M059J (cell line): ENCODE results near the gene CDC34. TPM values are rescaled to one million over a fixed set of nuclear protein-coding genes. Genes with fewer than 3 reads are reported as not detected.

ENCODE experiments used
- DNase-seq: peaks from one replicate; pipeline ENCODE4 v3.0.0-alpha.2; 2012; ENCODE audit warnings: low read depth
- total RNA-seq: library from RNA; depleted of rRNA; stranded (reverse); fragments of >200 nt; shearing (Covaris generic); gene quantifications from 2 replicates; pipeline ENCODE4 v1.2.3, GENCODE V29; 2014

The CDC34 gene
- total RNA-seq, 1 experiment from 2014 or later, result 57.4 TPM

GRCh38 chr19:519449-519865, 12.1 kb upstream of the CDC34 start:
- no peak for DNase-seq

- no peak for DNase-seq
Observed at GRCh38 chr19:522726-523125, 8.8 kb upstream of the CDC34 start.

- DNase-seq, result no peak
Observed at GRCh38 chr19:524062-524674, 7.4 kb upstream of the CDC34 start.

- no peak for DNase-seq
Observed at GRCh38 chr19:525029-525428, 6.5 kb upstream of the CDC34 start.

DNA sequence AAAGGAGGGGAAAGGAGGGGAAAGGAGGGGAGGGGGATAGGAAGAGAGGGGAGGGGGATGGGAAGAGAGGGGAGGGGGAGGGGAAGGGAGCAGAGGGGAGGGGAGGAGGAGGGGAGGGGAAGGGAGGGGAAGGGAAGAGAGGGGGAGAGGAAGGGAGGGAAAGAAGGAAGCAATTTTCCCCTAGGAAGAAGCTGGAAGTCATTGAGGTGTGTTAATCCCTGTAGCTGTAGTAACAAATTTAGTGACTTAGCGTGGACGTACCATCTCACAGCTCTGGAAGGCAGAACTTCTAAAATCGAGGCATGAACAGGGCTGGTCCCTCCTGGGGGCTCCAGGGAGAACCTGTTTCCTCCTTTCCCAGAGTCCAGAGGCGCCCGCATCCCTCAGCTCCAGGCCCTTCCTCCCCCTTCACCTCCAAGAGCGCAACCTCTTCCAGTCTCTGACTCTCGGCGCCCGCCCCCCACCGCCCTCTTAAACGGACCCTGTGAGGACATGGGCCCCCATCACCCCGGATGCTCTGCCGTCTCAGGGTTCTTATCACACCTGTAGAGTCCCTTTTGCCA, 5.6 kb upstream of the CDC34 start:
- no peak for DNase-seq

- no peak for DNase-seq
Observed at GRCh38 chr19:530134-531008, 1.2 kb upstream of the CDC34 start.

DNA sequence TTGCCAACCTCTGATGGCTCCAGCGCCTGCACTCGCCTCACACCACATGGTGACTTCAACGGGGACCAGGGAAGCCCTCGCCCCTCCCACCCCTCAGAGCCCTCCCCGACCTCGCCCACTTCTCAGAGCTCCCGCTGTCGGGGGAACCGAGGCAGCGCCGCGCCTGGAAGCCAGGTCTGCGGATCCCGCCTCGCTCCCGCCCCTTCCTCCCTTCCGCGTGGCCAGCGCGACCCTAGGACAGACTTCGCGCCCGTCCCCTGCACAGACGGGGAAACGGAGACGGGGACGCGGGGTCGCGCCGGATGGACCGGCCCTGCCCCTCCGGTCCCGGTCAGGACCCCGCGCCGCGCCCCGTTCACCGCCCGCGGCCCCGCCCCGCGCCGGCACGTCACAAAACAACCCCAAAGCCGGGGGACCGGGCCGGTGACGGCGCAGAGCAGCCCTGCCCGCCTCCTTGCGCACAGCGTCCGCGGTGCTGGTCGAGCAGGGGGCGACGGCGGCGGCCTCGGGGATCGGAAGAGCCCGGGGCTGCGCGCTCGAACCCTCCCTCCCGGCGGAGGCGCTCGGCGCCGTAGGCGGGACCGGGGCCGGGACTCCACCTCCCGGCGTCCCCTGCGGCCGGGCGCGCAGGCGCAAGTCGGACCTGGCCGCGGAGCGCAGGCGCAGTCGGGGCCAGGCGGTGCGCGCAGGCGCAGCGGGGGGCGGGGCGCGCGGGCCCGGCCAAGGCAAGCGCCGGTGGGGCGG, 379 bp upstream of the CDC34 start:
- DNase-seq, result peak; percentile 74

DNA sequence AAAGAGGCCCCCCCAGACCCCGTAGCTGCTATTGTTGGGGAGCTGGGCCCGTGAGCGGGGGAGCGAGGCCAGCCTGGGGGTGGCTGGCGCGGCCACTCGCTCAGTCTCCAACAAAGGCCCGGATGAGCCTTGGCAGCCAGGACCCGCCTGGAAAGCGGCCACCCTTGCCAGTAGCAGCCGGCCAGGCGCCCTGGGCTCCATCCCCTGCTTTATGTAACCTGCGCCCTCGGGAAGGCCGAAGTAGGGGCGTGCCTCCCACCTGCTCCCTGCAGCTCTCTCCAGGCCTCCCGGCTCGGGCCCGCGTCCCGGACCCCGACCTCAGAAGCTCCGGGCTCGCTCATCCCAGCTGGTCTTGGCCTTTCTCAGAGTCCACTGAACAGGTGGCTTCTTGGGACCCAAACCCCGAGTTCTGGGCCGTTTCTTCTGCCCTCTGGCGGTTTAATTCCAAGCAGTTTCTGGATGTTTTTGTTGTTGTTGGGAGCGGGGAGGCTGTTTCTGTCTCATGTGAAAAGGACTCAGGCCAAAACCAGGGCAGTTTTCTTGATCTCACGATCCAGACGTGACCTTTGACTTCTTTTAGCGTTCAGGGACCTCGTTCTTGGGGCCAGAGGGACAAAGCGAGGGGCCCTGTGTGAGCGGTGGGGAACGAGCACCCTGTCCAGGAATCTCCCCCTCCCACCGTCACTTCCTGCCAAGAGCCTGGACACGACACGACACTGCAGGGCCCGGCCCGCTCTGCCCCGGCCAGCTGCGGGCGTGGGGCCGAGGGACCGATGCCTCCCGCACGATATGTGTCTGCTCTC, 1.2 kb downstream of the CDC34 start:
- peak; percentile 77 for DNase-seq

- no peak for DNase-seq
Observed at GRCh38 chr19:533364-534058, 2.0 kb downstream of the CDC34 start.

DNA sequence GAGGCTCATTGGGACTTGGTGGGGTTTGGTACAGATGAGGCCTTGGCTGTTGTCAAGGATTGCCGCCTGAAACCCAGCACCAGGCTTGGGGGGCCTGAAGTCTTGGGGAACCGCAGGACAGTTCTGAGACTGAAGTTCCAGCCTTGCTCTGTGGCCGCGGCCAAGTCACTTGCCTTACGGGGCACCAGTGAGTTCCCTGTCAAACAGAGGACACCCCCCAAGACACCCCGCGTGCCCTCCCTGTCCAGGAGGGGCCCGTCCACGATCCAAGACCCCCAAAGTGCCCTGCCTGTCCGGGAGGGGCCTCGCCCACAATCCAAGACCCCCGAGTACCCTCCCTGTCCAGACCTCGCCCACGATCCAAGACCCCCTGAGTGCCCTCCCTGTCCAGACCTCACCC, 2.5 kb downstream of the CDC34 start:
- DNase-seq, result no peak

- DNase-seq, result peak; percentile 64
Observed at GRCh38 chr19:535017-535835, 3.7 kb downstream of the CDC34 start.

DNA sequence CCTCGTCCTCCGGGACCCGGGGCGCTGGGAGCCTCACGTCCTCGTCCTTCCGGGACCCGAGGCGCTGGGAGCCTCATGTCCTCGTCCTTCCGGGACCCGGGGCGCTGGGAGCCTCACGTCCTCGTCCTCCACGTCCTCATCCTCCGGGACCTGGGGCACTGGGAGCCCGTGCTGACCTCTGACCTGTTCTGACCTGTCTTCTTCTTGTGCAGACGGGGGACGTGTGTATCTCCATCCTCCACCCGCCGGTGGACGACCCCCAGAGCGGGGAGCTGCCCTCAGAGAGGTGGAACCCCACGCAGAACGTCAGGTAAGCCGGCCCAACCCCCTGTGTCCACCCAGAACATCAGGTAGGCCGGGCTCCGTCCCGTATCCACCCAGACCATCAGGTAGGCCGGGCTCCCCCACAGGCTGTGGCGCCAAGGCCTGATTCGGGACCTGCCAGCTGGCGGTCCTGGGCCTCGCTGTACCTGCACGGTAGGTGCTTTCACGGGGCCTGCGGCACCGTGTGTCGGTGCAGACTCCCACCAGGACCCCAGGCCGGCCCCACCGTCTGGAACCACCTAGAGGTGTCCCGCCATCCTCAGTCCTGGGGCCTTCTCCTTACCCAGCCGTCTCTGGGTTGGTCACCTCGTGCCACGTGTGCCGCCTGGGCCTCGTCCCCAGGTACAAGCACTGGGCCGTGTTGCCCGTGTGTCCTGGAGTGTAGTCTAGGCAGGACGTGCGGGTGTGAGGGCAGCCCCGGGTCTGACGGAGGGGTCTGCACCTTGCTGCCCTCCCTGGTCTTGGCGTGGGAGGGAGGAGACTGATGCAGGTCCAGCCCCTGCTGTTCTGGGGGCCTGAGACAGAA, 4.7 kb downstream of the CDC34 start:
- DNase-seq, result no peak

GRCh38 chr19:536881-537404, 5.4 kb downstream of the CDC34 start:
- DNase-seq, result no peak

GRCh38 chr19:538641-539428, 7.3 kb downstream of the CDC34 start:
- no peak for DNase-seq

DNA sequence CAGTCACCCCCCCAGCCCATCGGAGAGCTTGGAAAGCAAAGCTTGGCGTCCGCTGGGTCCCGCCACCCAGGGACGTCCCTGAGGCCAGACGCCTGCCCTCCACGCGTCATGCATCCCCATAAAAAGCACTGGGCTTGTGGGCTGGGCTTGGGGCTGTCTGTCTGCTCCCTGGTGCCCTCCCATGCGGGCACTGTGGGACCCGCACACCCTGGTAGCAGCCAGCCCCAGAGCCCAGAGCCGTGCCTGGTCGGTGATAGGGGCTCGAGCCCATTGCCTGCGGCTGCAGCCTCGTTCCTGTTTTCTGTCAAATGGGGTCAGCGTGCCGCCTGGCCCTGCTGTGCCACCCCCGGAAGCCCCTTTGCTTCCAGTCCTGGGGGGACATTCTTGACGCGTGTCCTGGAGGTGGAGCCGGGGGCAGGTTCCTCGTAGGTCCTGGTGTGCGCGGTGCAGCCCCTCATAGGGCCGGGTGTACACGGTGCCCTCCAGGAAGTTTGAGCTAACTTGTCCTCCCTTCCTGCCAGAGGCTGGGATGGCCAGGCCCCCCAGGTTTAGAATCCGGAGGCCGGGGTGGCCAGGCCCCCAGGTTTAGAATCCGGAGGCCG, 8.0 kb downstream of the CDC34 start:
- DNase-seq, result no peak

- DNase-seq, result no peak
Observed at GRCh38 chr19:540867-541637, 9.5 kb downstream of the CDC34 start.

- DNase-seq, result no peak
Observed at GRCh38 chr19:541699-542098, 10.1 kb downstream of the CDC34 start.
